K562 (cell line): Measurements from ENCODE around the gene FAM234B.
"Not testable (repeated sequence)": the region's sequence is repeated elsewhere in the genome, so short reads cannot be mapped to it uniquely, and the experiment has no call there.

Source experiments
- BRCA1 ChIP-seq, 2 experiments: fragments of 450-650 bp in 1 of 2; sonication (generic) in 1 of 2; formaldehyde crosslinking in 1 of 2; IDR thresholded peaks; 2 replicates each; pipeline versions ENCODE4 v1.5.0 to v1.6.1; 2017 to 2020; ENCODE audit warnings: mild to moderate bottlenecking in 1 of 2, missing genetic modification reagents in 1 of 2
- CREB1 ChIP-seq, 2 experiments: sonication (generic) in 1 of 2; formaldehyde crosslinking in 1 of 2; IDR thresholded peaks; 2 replicates each; pipeline versions ENCODE4 v1.6.1 to v1.8.0; 2012 to 2022; ENCODE audit warnings: inconsistent platforms in 1 of 2, mild to moderate bottlenecking in 1 of 2, missing genetic modification reagents in 1 of 2, moderate library complexity in 1 of 2
- CTCF ChIP-seq, 3 experiments: IDR thresholded peaks in 2 of 3; conservative IDR thresholded peaks in 1 of 3; 2 replicates each; pipeline ENCODE4 v1.5.1; 2011 to 2012; ENCODE audit warnings: low read length in 3 of 3, mild to moderate bottlenecking in 3 of 3, control low read depth in 2 of 3, improper control_type of control experiment in 1 of 3, inconsistent platforms in 1 of 3, low read depth in 1 of 3, mixed read lengths in 1 of 3, moderate library complexity in 1 of 3; ENCODE audit not compliant: insufficient read depth in 2 of 3
- DNMT1 ChIP-seq: fragments of 450-650 bp; IDR thresholded peaks from 2 replicates; pipeline ENCODE4 v1.6.1; 2016; ENCODE audit warnings: antibody characterized with exemption, mild to moderate bottlenecking
- ELK1 ChIP-seq: sonication (generic); formaldehyde crosslinking; IDR thresholded peaks from 2 replicates; pipeline ENCODE4 v1.8.1; 2022; ENCODE audit warnings: missing genetic modification reagents
- EZH2 ChIP-seq: IDR thresholded peaks from 2 replicates; pipeline ENCODE4 v1.6.1; 2012; ENCODE audit warnings: low read depth, mild to moderate bottlenecking, inconsistent platforms, low read length, borderline replicate concordance
- FOXM1 ChIP-seq, 2 experiments: fragments of 450-650 bp in 1 of 2; sonication (generic) in 1 of 2; formaldehyde crosslinking in 1 of 2; IDR thresholded peaks; 2 replicates each; pipeline versions ENCODE4 v1.6.1 to v1.9.0; 2017 to 2022; ENCODE audit warnings: low read depth in 2 of 2, mild to moderate bottlenecking in 2 of 2, missing genetic modification reagents in 1 of 2, moderate library complexity in 1 of 2
- IRF9 ChIP-seq: fragments of 450-650 bp; IDR thresholded peaks from 2 replicates; pipeline ENCODE4 v1.6.1; 2016; ENCODE audit warnings: missing biosample characterization, missing genetic modification characterization
- L3MBTL2 ChIP-seq: fragments of 450-650 bp; IDR thresholded peaks from 2 replicates; pipeline ENCODE4 v1.6.1; 2016; ENCODE audit warnings: mild to moderate bottlenecking, moderate library complexity
- SIN3A ChIP-seq, 2 experiments: fragments of 150-350 bp in 1 of 2; IDR thresholded peaks; 2 replicates each; pipeline ENCODE4 v1.6.1; 2011 to 2016; ENCODE audit warnings: borderline replicate concordance in 2 of 2, low read depth in 2 of 2, low read length in 2 of 2, mild to moderate bottlenecking in 2 of 2, moderate library complexity in 2 of 2; ENCODE audit not compliant: control insufficient read depth in 1 of 2
- ZBTB7A ChIP-seq: IDR thresholded peaks from 2 replicates; pipeline ENCODE4 v1.6.1; 2011; ENCODE audit warnings: low read depth, mild to moderate bottlenecking, low read length, moderate library complexity, borderline replicate concordance; ENCODE audit not compliant: control insufficient read depth
- ZC3H11A ChIP-seq: IDR thresholded peaks from 2 replicates; pipeline ENCODE4 v1.6.1; 2012; ENCODE audit warnings: low read depth, low read length, improper control_type of control experiment
- ZNF324 ChIP-seq: fragments of 250-450 bp; sonication (Bioruptor Pico); IDR thresholded peaks from 2 replicates; pipeline ENCODE4 v1.4.0; 2020; ENCODE audit warnings: mild to moderate bottlenecking
- ZNF384 ChIP-seq: IDR thresholded peaks from 2 replicates; pipeline ENCODE4 v1.6.1; 2012; ENCODE audit warnings: low read depth, low read length, improper control_type of control experiment

GRCh38 chr12:13035335-13035734 lies 8.8 kb upstream of the FAM234B start:
- not testable (repeated sequence) for TF ChIP-seq BRCA1 (IDR thresholded peaks at IDR 0.05); BRCA1 (CRISPR knock-in tag; IDR thresholded peaks at IDR 0.05); ZNF324; ELK1; ZC3H11A; CREB1 (IDR thresholded peaks at IDR 0.05); CREB1 (CRISPR knock-in tag; IDR thresholded peaks at IDR 0.05); FOXM1 (IDR thresholded peaks at IDR 0.05; ENCODE audit: low read depth); FOXM1 (CRISPR knock-in tag; IDR thresholded peaks at IDR 0.05; ENCODE audit: low read depth); IRF9 (tag); SIN3A (IDR thresholded peaks at IDR 0.05; ENCODE audit: borderline replicate concordance in 2 of 2, control insufficient read depth in 1 of 2, low read depth in 2 of 2, low read length in 2 of 2); CTCF (IDR thresholded peaks at IDR 0.05 in 2 of 3, conservative IDR thresholded peaks at IDR 0.05 in 1 of 3; ENCODE audit: insufficient read depth in 2 of 3, low read depth in 1 of 3, low read length in 3 of 3); EZH2; ZBTB7A; DNMT1; L3MBTL2; ZNF384
